Panc1 (cell line): ENCODE data around the gene CLCNKA. TPM values are rescaled to one million over a fixed set of nuclear protein-coding genes. Genes with fewer than 3 reads are reported as not detected.

Experiments used
- ATAC-seq: fragments of 200-7000 bp; cut with Tn5 transposase; 2 replicates; pipeline ENCODE4 v1.9.1; 2020; ENCODE audit warnings: mild to moderate bottlenecking, moderate library complexity
- BruUV-seq: library from RNA; stranded (reverse); fragments of 400-500 nt; replicated peaks from 2 replicates; lab custom pipeline; 2021; lab: Mats Ljungman, UMichigan
- CTCF ChIA-PET: fragments of 300-600 bp; sonication (Branson Sonifier 250); formaldehyde crosslinking; loops from one replicate; lab custom pipeline; 2022; ENCODE audit warnings: antibody characterized with exemption; lab: Charles Lee
- POLR2A ChIA-PET: fragments of 300-600 bp; sonication (Branson Sonifier 250); formaldehyde crosslinking; loops from one replicate; lab custom pipeline; 2022; ENCODE audit warnings: antibody characterized with exemption; lab: Charles Lee
- DNase-seq: peaks from one replicate; pipeline ENCODE4 v3.0.0-alpha.2; 2010; ENCODE audit warnings: low read depth, low spot score
- H3K27ac ChIP-seq: 2 replicates; pipeline ENCODE4 v1.5.1; 2011; ENCODE audit warnings: mild to moderate bottlenecking, low read length, inconsistent platforms
- H3K27me3 ChIP-seq: fragments of 200-500 bp; sonication (Bioruptor generic); 2 replicates; pipeline ENCODE4 v1.6.0; 2014; ENCODE audit warnings: low read length, inconsistent platforms; ENCODE audit not compliant: control insufficient read depth, insufficient read depth
- H3K36me3 ChIP-seq: fragments of 200-500 bp; sonication (Bioruptor generic); 2 replicates; pipeline ENCODE4 v1.5.1; 2014; ENCODE audit warnings: inconsistent platforms, mild to moderate bottlenecking, low read length, moderate library complexity; ENCODE audit not compliant: control insufficient read depth, insufficient read depth
- H3K4me1 ChIP-seq: 2 replicates; pipeline ENCODE4 v1.5.1; 2011; ENCODE audit warnings: inconsistent platforms, mild to moderate bottlenecking, low read length, moderate library complexity; ENCODE audit not compliant: control insufficient read depth, insufficient read depth
- H3K4me3 ChIP-seq, 2 experiments: 2 replicates each; pipeline ENCODE4 v1.5.1; 2011 to 2012; ENCODE audit warnings: low read depth in 2 of 2, low read length in 2 of 2, mild to moderate bottlenecking in 2 of 2, inconsistent platforms in 1 of 2, moderate library complexity in 1 of 2
- H3K9me3 ChIP-seq: fragments of 200-500 bp; sonication (Bioruptor generic); 2 replicates; pipeline ENCODE4 v1.5.1; 2014; ENCODE audit warnings: low read depth, mild to moderate bottlenecking, inconsistent platforms, low read length, moderate library complexity; ENCODE audit not compliant: control insufficient read depth, insufficient read depth
- POLR2AphosphoS5 ChIP-seq: IDR thresholded peaks from 2 replicates; pipeline ENCODE4 v1.6.1; 2012; ENCODE audit warnings: mild to moderate bottlenecking, low read depth, low read length, moderate library complexity
- SIN3A ChIP-seq: IDR thresholded peaks from 2 replicates; pipeline ENCODE4 v1.6.1; 2012; ENCODE audit warnings: low read depth, mild to moderate bottlenecking, low read length, moderate library complexity, borderline replicate concordance; ENCODE audit not compliant: insufficient read depth
- TCF7L2 ChIP-seq: IDR thresholded peaks from 2 replicates; pipeline ENCODE4 v1.6.1; 2011; ENCODE audit warnings: mild to moderate bottlenecking, low read depth, low read length, inconsistent platforms
- in situ Hi-C: cut with HindIII; loops from 2 replicates; pipeline ENCODE4 v1.10.0; 2016; ENCODE audit warnings: low sequenced_read_pairs, low pct_unique_long_range_greater_than_20kb
- intact Hi-C: fragments of 100-400 bp; cut with micrococcal nuclease; formaldehyde crosslinking; loops from one replicate; pipeline ENCODE4 v1.10.0; 2022; ENCODE audit not compliant: unreplicated experiment
- total RNA-seq: library from RNA; stranded (reverse); gene quantifications from one replicate; pipeline ENCODE4 v1.2.1, GENCODE V29; 2021; ENCODE audit not compliant: unreplicated experiment
- TF ChIP-seq, protein P1 (sequence below): fragments of 450-650 bp; IDR thresholded peaks from 2 replicates; pipeline ENCODE4 v1.5.1; 2017; ENCODE audit warnings: mild to moderate bottlenecking
- TF ChIP-seq, protein P2 (sequence below), 2 experiments: IDR thresholded peaks; 2 replicates each; pipeline ENCODE4 v1.6.1; 2011 to 2012; ENCODE audit warnings: low read depth in 2 of 2, control low read depth in 1 of 2, low read length in 1 of 2, mild to moderate bottlenecking in 1 of 2, moderate library complexity in 1 of 2; ENCODE audit not compliant: insufficient read depth in 1 of 2

CLCNKA gene
- total RNA-seq, 1 experiment from 2014 or later, result 0.57 TPM

DNA sequence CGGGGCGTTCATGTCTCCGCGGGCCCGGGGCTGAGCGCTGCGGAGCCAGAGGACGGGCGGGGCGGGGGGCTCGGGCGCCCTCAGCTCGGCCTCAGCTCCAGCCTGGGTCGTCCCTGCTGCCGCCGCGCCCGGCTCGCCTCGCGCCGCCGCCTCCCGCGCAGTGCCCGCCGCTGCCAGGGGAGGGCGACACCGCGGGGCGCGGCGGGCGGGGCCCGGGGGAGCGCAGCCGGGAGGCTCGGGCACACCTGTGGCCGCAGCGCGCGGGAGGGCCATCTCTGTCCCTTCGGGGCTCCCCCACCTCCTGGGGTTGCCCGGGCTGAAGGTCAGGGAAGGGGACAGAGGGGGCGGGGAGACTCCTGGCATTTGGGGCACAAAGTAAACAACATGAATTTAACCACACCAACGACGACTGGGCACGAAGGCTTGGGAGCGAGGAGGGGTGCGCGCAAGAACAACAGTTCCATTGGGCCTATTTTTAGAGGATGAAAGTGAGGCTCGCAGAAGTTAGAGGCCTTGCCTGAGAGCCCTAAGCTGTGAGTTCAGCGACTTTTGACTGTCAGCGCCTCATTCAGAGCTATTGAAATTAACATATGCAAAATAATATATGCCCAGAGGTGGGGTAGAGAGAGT lies 51.8 kb downstream of the CLCNKA start, which contains the start of gene FAM131C:
Gene FAM131C (minus strand): TSS at position 162 of the 630 bp plus-strand sequence. CDS start 209 bp downstream, outside the sequence.
- H3K27me3 ChIP-seq, result no peaks in the 10 kb centered on the region
- ATAC-seq (peak; percentile 79), DNase-seq (no peak)
- POLR2A ChIA-PET, result no interaction called here
- peak within 1 kb of the TSS; percentile 3; the same call in 1 of the 2 replicates for H3K27ac ChIP-seq
- CTCF ChIA-PET, result interaction anchor here (1.0 to 1.5 kb wide), 2 partner anchors 9 to 99 kb away, joined by 3 to 5 read pairs; no protein-coding TSS in a partner anchor
- peak within 1 kb of the TSS; percentile 45 to 52 for H3K4me3 ChIP-seq
- no TSS peak for BruUV-seq
- H3K4me1 ChIP-seq, result peaks cover 28% of the 10 kb centered on the region
- H3K36me3 ChIP-seq, result no peaks in the 10 kb centered on the region
- TF ChIP-seq TCF7L2 (no peak), POLR2AphosphoS5 (peak; percentile 44; the same call in 1 of the 2 replicates)
- TF ChIP-seq, protein P1, sequence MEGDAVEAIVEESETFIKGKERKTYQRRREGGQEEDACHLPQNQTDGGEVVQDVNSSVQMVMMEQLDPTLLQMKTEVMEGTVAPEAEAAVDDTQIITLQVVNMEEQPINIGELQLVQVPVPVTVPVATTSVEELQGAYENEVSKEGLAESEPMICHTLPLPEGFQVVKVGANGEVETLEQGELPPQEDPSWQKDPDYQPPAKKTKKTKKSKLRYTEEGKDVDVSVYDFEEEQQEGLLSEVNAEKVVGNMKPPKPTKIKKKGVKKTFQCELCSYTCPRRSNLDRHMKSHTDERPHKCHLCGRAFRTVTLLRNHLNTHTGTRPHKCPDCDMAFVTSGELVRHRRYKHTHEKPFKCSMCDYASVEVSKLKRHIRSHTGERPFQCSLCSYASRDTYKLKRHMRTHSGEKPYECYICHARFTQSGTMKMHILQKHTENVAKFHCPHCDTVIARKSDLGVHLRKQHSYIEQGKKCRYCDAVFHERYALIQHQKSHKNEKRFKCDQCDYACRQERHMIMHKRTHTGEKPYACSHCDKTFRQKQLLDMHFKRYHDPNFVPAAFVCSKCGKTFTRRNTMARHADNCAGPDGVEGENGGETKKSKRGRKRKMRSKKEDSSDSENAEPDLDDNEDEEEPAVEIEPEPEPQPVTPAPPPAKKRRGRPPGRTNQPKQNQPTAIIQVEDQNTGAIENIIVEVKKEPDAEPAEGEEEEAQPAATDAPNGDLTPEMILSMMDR, result peak; percentile 97
- intact Hi-C loops, result no loop called here
- in situ Hi-C loops, result no loop called here
- H3K9me3 ChIP-seq, result no peaks in the 10 kb centered on the region

DNA sequence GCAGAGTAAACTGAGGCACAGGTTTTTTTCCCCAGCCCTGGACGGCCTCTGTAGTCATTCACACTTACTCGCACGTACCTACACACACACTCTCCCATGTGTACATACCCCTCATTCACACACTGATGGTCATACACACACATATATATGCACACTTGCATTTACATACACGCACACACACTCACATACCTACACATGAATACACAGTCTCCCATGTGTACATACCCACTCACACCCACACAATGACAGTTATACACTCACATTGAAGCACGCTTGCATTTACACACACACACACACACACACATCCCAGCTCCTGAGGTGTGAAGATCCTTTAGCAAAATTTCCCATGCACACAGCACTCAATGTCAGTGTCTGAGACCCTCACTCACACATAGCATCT lies 52.4 kb downstream of the CLCNKA start:
- CTCF ChIA-PET, result interaction anchor here (1.5 kb wide), 1 partner anchor 9 kb away, joined by 5 read pairs; no protein-coding TSS in a partner anchor
- Histone ChIP-seq H3K27me3 (no peaks in the 10 kb centered on the region), H3K27ac (no peak overlapping the region; the same call in 1 of the 2 replicates), H3K4me3 (no peak overlapping the region; a peak in 1 of 4 replicates), H3K9me3 (no peaks in the 10 kb centered on the region), H3K36me3 (no peaks in the 10 kb centered on the region), H3K4me1 (peaks cover 29% of the 10 kb centered on the region)
- POLR2A ChIA-PET, result interaction anchor here (0.7 kb wide), 1 partner anchor 80 kb away, joined by 4 read pairs; no protein-coding TSS in a partner anchor
- DNase-seq (no peak), ATAC-seq (no peak)
- in situ Hi-C loops (no loop called here), intact Hi-C loops (no loop called here)
- BruUV-seq, result no TSS peak
- no peak for TF ChIP-seq SIN3A
- TF ChIP-seq TCF7L2, result no peak
- TF ChIP-seq, protein P2, sequence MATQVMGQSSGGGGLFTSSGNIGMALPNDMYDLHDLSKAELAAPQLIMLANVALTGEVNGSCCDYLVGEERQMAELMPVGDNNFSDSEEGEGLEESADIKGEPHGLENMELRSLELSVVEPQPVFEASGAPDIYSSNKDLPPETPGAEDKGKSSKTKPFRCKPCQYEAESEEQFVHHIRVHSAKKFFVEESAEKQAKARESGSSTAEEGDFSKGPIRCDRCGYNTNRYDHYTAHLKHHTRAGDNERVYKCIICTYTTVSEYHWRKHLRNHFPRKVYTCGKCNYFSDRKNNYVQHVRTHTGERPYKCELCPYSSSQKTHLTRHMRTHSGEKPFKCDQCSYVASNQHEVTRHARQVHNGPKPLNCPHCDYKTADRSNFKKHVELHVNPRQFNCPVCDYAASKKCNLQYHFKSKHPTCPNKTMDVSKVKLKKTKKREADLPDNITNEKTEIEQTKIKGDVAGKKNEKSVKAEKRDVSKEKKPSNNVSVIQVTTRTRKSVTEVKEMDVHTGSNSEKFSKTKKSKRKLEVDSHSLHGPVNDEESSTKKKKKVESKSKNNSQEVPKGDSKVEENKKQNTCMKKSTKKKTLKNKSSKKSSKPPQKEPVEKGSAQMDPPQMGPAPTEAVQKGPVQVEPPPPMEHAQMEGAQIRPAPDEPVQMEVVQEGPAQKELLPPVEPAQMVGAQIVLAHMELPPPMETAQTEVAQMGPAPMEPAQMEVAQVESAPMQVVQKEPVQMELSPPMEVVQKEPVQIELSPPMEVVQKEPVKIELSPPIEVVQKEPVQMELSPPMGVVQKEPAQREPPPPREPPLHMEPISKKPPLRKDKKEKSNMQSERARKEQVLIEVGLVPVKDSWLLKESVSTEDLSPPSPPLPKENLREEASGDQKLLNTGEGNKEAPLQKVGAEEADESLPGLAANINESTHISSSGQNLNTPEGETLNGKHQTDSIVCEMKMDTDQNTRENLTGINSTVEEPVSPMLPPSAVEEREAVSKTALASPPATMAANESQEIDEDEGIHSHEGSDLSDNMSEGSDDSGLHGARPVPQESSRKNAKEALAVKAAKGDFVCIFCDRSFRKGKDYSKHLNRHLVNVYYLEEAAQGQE (IDR thresholded peaks at IDR 0.05; ENCODE audit: insufficient read depth in 1 of 2, low read depth in 2 of 2, low read length in 1 of 2), result no peak
- TF ChIP-seq, protein P1, result no peak
- no peak for TF ChIP-seq POLR2AphosphoS5
